Left lobe of liver (tissue), 2 donors: ENCODE data around the gene ZNF236. TPM values are rescaled to one million over a fixed set of nuclear protein-coding genes. Genes with fewer than 3 reads are reported as not detected.

Experiments used
- ATAC-seq: fragments of 200-7000 bp; cut with Tn5 transposase; one replicate; pipeline ENCODE4 v1.9.1; 2020; ENCODE audit warnings: mild to moderate bottlenecking, moderate library complexity
- DNase-seq: peaks from one replicate; pipeline ENCODE4 v3.0.0-alpha.2; 2020; ENCODE audit warnings: low spot score
- total RNA-seq: library from RNA; stranded (reverse); gene quantifications from one replicate; pipeline ENCODE4 v1.2.1, GENCODE V29; 2021
- donor health status: DM: no; HTN: no; CAD: no; lungs with moderate emphysema.
- donor health status: DM: no; HTN: yes; CAD: no.

Gene ZNF236
- total RNA-seq, 1 donor from 2014 or later = 6.2 TPM

GRCh38 chr18:77000527-77000926 is 178.2 kb downstream of the ZNF236 start:
- ATAC-seq = peak; percentile 90
- DNase-seq = peak; percentile 55

- ATAC-seq = no peak
- DNase-seq = peak; percentile 42
Observed at GRCh38 chr18:77001041-77001440, 178.7 kb downstream of the ZNF236 start.

- DNase-seq (peak; percentile 37), ATAC-seq (no peak)
Observed at GRCh38 chr18:77001979-77002378, 179.6 kb downstream of the ZNF236 start.

- ATAC-seq (no peak), DNase-seq (no peak)
Observed at GRCh38 chr18:77002496-77002895, 180.1 kb downstream of the ZNF236 start.

- ATAC-seq (no peak), DNase-seq (no peak)
Observed at GRCh38 chr18:77003316-77003715, 181.0 kb downstream of the ZNF236 start.

- peak; percentile 44 for DNase-seq
- no peak for ATAC-seq
Observed at GRCh38 chr18:77004555-77005380, 182.4 kb downstream of the ZNF236 start.

GRCh38 chr18:77005651-77006195 is 183.4 kb downstream of the ZNF236 start:
- peak; percentile 22 for DNase-seq

GRCh38 chr18:77006305-77007175 is 184.2 kb downstream of the ZNF236 start:
- DNase-seq = no peak

More at GRCh38 chr18:77005651-77006195, 183.4 kb downstream of the ZNF236 start:
- ATAC-seq = no peak

GRCh38 chr18:77007251-77007650 is 184.9 kb downstream of the ZNF236 start:
- ATAC-seq (no peak), DNase-seq (no peak)

More at GRCh38 chr18:77006305-77007175, 184.2 kb downstream of the ZNF236 start:
- peak; percentile 51 for ATAC-seq

GRCh38 chr18:77008006-77008405 is 185.6 kb downstream of the ZNF236 start:
- no peak for ATAC-seq

GRCh38 chr18:77008576-77009315 is 186.4 kb downstream of the ZNF236 start:
- no peak for ATAC-seq

More at GRCh38 chr18:77008006-77008405, 185.6 kb downstream of the ZNF236 start:
- no peak for DNase-seq

GRCh38 chr18:77009675-77010074 is 187.3 kb downstream of the ZNF236 start:
- no peak for DNase-seq

More at GRCh38 chr18:77008576-77009315, 186.4 kb downstream of the ZNF236 start:
- no peak for DNase-seq

GRCh38 chr18:77012120-77012519 is 189.8 kb downstream of the ZNF236 start:
- ATAC-seq = no peak
- no peak for DNase-seq

More at GRCh38 chr18:77009675-77010074, 187.3 kb downstream of the ZNF236 start:
- ATAC-seq = no peak

- no peak for DNase-seq
- ATAC-seq = no peak
Observed at GRCh38 chr18:77012806-77013541, 190.6 kb downstream of the ZNF236 start.

- ATAC-seq (peak; percentile 53), DNase-seq (no peak)
Observed at GRCh38 chr18:77013811-77014521, 191.6 kb downstream of the ZNF236 start.

GRCh38 chr18:77014538-77014937 is 192.2 kb downstream of the ZNF236 start:
- no peak for DNase-seq
- ATAC-seq = no peak

GRCh38 chr18:77015169-77015568 is 192.8 kb downstream of the ZNF236 start:
- ATAC-seq (no peak), DNase-seq (no peak)

GRCh38 chr18:77015771-77016710 is 193.7 kb downstream of the ZNF236 start:
- no peak for DNase-seq
- no peak for ATAC-seq
